ENCODE data around the gene NOTCH1. TPM values are rescaled to one million over a fixed set of nuclear protein-coding genes. Genes with fewer than 3 reads are reported as not detected.
A peak's percentile ranks its signal among the peaks of the same experiment; 100 is the strongest.

The NOTCH1 gene
- total and polyA plus RNA-seq, 2 of the 4 experiments (the other 2 are of a cell fraction): 1.8 to 6.0 TPM

- no peak for ATAC-seq (ENCODE audit: low read depth)
- intact Hi-C loops (cut with micrococcal nuclease) (no loop called here), in situ Hi-C loops (cut with MboI; ENCODE audit: low sequenced_read_pairs) (no loop called here), dilution Hi-C loops (cut with HindIII; ENCODE audit: low sequenced_read_pairs, unreplicated experiment) (no loop called here)
- H3K4me3 ChIP-seq (ENCODE audit: insufficient read depth, low read depth, low read length): no peak overlapping the region
- no peaks in the 10 kb centered on the region for H3K36me3 ChIP-seq (ENCODE audit: control insufficient read depth, insufficient read depth, low read length)
- H3K23ac ChIP-seq (ENCODE audit: low read depth, low read length): no peak overlapping the region
- BruUV-seq (replicated peaks): no TSS peak
- H3K4me2 ChIP-seq (ENCODE audit: low read depth, low read length): no peak overlapping the region
- H3K9ac ChIP-seq (ENCODE audit: low read depth, low read length): no peak overlapping the region
- DNase-seq: no peak
- no peaks in the 10 kb centered on the region for H3K79me1 ChIP-seq (ENCODE audit: low read depth in 1 of 2, low read length in 2 of 2)
- peak overlapping the region; percentile 82 for H2AK9ac ChIP-seq (replicated peaks; ENCODE audit: low read depth, low read length, poor library complexity)
- H3K27ac ChIP-seq (ENCODE audit: insufficient read depth, low read length): no peak overlapping the region
- no peak overlapping the region for H2BK120ac ChIP-seq (ENCODE audit: low read depth, low read length)
- H3K14ac ChIP-seq (replicated peaks; ENCODE audit: low read depth, low read length): no peak overlapping the region
- H2BK20ac ChIP-seq (ENCODE audit: low read depth, low read length): no peak overlapping the region
- no peak overlapping the region for H3K4ac ChIP-seq (ENCODE audit: low read depth, low read length)
- H3K27me3 ChIP-seq (ENCODE audit: control insufficient read depth, insufficient read depth, low read length): peaks cover 5% of the 10 kb centered on the region; the same call in 1 of the 2 replicates
- H3K9me1 ChIP-seq (ENCODE audit: insufficient read depth, low read length): peaks cover 6% of the 10 kb centered on the region
- 37% methylated on average over 3 of the region's 22 CpGs; no CpG with 5 or more reads in 1 of the 2 experiments for WGBS, 2 experiments (ENCODE audit: extremely low coverage in 2 of 2, insufficient read length in 1 of 2)
- H3K9me3 ChIP-seq (ENCODE audit: control insufficient read depth, insufficient read depth, low read length): 0 out of 2 replicates have a peak, but pooled peaks cover 2% of the 10 kb centered on the region
- no peaks in the 10 kb centered on the region; the same call in none of the 2 replicates for H4K20me1 ChIP-seq (ENCODE audit: insufficient read depth, low read length)
- H2AFZ ChIP-seq (replicated peaks; ENCODE audit: low read length, poor library complexity): peak overlapping the region; percentile 78
- H2BK5ac ChIP-seq (ENCODE audit: low read depth, low read length, poor library complexity, severe bottlenecking): no peak overlapping the region
- peaks cover 6% of the 10 kb centered on the region; the same call in 1 of the 2 replicates for H3K4me1 ChIP-seq (ENCODE audit: control insufficient read depth, insufficient read depth, low read length)
- no peak overlapping the region for H4K5ac ChIP-seq (ENCODE audit: low read depth, low read length)
- no peak overlapping the region for H3K56ac ChIP-seq (ENCODE audit: extremely low read depth, insufficient read depth, low read length)
- H4K8ac ChIP-seq (ENCODE audit: low read depth in 2 of 2, low read length in 2 of 2): no peak overlapping the region
- no peak overlapping the region for H4K91ac ChIP-seq (ENCODE audit: insufficient read depth, low read depth, low read length)
- peak overlapping the region; percentile 67; the same call in 1 of the 2 replicates for H2AK5ac ChIP-seq (ENCODE audit: low read depth, low read length)
- no peak for TF ChIP-seq CEBPB (IDR thresholded peaks at IDR 0.05; ENCODE audit: low read depth, low read length)
- TF ChIP-seq RFX5 (IDR thresholded peaks at IDR 0.05; ENCODE audit: low read depth, low read length): no peak
- TF ChIP-seq SMC3 (IDR thresholded peaks at IDR 0.05; ENCODE audit: low read depth, low read length): no peak
- no peak overlapping the region for H2BK15ac ChIP-seq (ENCODE audit: low read depth, low read length)
- H3K18ac ChIP-seq (ENCODE audit: low read depth, low read length): no peak overlapping the region; the same call in 1 of the 2 replicates
- ChIA-PET POLR2A (ENCODE audit: unreplicated experiment) (no interaction called here), CTCF (no interaction called here)
Observed at GRCh38 chr9:136587944-136588662, 42.3 kb upstream of the NOTCH1 start.

All from IMR-90 (cell line).